NT2/D1 (cell line): Measurements from ENCODE around the gene METTL1.
"Not testable (repeated sequence)": the region's sequence is repeated elsewhere in the genome, so short reads cannot be mapped to it uniquely, and the experiment has no call there.

ENCODE experiments used
- DNase-seq: peaks from one replicate; pipeline ENCODE4 v3.0.0-alpha.2; 2011; ENCODE audit warnings: low read depth, low spot score
- H3K27me3 ChIP-seq: 2 replicates; pipeline ENCODE4 v1.6.0; 2011; ENCODE audit warnings: mild to moderate bottlenecking; ENCODE audit not compliant: insufficient read length, insufficient read depth
- H3K36me3 ChIP-seq: 2 replicates; pipeline ENCODE4 v1.6.1; 2011; ENCODE audit warnings: mild to moderate bottlenecking, low read length, mixed read lengths; ENCODE audit not compliant: insufficient read depth, insufficient read length
- H3K4me1 ChIP-seq: 2 replicates; pipeline ENCODE4 v1.5.1; 2011; ENCODE audit not compliant: insufficient read depth, insufficient read length
- H3K4me3 ChIP-seq: 2 replicates; pipeline ENCODE4 v1.5.1; 2011; ENCODE audit warnings: low read depth; ENCODE audit not compliant: insufficient read length
- H3K9ac ChIP-seq: 2 replicates; pipeline ENCODE4 v1.6.0; 2011; ENCODE audit warnings: low read depth; ENCODE audit not compliant: insufficient read length
- H3K9me3 ChIP-seq: 2 replicates; pipeline ENCODE4 v1.5.1; 2011; ENCODE audit warnings: mild to moderate bottlenecking, low read length; ENCODE audit not compliant: insufficient read depth
- SUZ12 ChIP-seq: IDR thresholded peaks from 2 replicates; pipeline ENCODE4 v1.6.1; 2011; ENCODE audit not compliant: insufficient read length, insufficient read depth; ENCODE audit errors: extremely low read depth
- YY1 ChIP-seq: IDR thresholded peaks from 2 replicates; pipeline ENCODE4 v1.6.1; 2011; ENCODE audit not compliant: insufficient read length, insufficient read depth
- ZNF274 ChIP-seq: IDR thresholded peaks from 2 replicates; pipeline ENCODE4 v1.6.1; 2011; ENCODE audit warnings: mild to moderate bottlenecking, low read depth, low read length

Gene METTL1

DNA sequence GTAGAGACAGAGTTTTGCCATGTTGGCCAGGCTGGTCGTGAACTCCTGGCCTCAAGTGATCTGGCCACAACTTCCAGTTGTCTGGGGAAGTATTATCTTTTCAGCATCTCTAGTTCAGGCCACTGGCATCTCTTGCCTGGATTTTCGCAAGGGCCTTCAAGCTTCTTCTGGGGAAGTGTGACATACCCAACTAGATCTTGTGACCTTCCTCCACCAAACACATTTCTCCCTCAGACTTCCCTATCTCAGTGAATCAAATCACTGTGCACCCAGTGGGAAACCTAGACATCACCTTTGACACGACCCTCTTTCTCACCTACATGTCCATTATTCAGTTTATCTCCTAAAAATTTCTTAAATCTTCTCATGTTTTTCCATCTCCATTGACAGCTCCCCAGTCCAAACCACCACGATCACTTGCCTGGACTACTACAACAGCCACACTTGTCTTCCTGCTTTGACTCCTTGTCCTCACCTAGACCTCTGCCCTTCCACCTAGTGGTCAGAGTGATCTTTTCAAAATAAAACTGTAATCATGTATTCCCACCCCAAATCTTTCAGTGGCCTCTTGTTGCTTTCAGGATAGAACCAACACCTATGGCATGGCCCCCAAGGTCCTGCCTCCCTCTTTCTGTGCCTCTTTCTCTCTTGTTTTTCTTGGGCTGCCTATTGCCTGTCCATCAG is 3.8 kb upstream of the METTL1 start:
- H3K27me3 ChIP-seq, result no peaks in the 10 kb centered on the region
- H3K4me3 ChIP-seq, result no peak overlapping the region
- peaks cover 16% of the 10 kb centered on the region for H3K36me3 ChIP-seq
- TF ChIP-seq SUZ12 (no peak), YY1 (no peak), ZNF274 (no peak)
- DNase-seq, result no peak
- no peaks in the 10 kb centered on the region for H3K4me1 ChIP-seq
- H3K9me3 ChIP-seq, result no peaks in the 10 kb centered on the region
- no peak overlapping the region for H3K9ac ChIP-seq

DNA sequence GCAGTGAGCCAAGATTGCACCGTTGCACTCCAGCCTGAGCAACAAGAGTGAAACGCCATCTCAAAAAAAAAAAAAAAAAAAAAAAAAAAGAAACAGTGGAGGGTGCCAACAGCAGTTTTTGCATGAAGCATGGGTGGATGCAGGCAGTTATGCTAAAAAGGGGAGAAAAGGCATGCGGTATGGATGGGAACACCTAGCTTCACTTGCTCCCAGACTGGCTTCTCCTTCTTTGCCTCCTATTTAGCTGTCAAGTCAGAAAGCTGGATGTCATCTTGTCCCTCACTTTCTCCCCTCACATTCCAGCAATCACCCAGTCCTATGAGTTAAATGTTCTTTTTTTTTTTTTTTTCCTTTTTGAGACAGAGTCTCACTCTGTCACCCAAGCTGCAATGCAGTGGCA is 3.1 kb upstream of the METTL1 start:
- no peaks in the 10 kb centered on the region for H3K9me3 ChIP-seq
- DNase-seq, result no peak

DNA sequence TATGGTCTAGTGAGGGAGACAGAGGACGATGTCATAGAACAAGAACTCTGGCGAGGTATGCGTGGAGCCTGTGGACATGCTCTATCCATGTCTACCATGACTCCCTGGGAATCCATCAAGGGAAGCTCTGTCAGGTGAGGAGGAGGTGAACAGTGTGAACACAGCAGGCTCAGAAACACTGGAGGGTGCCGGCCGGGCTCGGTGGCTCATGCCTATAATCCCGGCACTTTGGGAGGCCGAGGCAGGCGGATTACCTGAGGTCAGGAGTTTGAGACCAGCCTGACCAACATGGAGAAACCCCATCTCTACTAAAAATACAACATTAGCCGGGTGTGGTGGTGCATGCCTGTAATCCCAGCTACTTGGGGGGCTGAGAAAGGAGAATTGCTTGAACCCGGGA is 2.7 kb upstream of the METTL1 start:
- not testable (repeated sequence) for H3K4me1 ChIP-seq, H3K27me3 ChIP-seq, H3K4me3 ChIP-seq, H3K9me3 ChIP-seq, DNase-seq, H3K9ac ChIP-seq
- peaks cover 20% of the 10 kb centered on the region for H3K36me3 ChIP-seq

More for the DNA sequence above, 3.1 kb upstream of the METTL1 start:
- no peak for TF ChIP-seq SUZ12
- no peak for TF ChIP-seq YY1
- TF ChIP-seq ZNF274, result no peak
- Histone ChIP-seq H3K4me3 (no peak overlapping the region), H3K27me3 (no peaks in the 10 kb centered on the region), H3K9ac (no peak overlapping the region), H3K4me1 (no peaks in the 10 kb centered on the region), H3K36me3 (peaks cover 16% of the 10 kb centered on the region)

GRCh38 chr12:57772429-57773322 is 771 bp upstream of the METTL1 start, which contains the start of gene EEF1AKMT3:
TSS of gene EEF1AKMT3 (plus strand) at chr12:57772614. CDS start at chr12:57772725, 111 bp downstream.
- Histone ChIP-seq H3K36me3 (peaks cover 40% of the 10 kb centered on the region), H3K9me3 (no peaks in the 10 kb centered on the region), H3K4me3 (peak within 1 kb of the TSS; percentile 94), H3K4me1 (no peaks in the 10 kb centered on the region), H3K9ac (peak within 1 kb of the TSS; percentile 95), H3K27me3 (no peaks in the 10 kb centered on the region)
- no peak for DNase-seq
- no peak for TF ChIP-seq ZNF274
- TF ChIP-seq YY1, result no peak
- TF ChIP-seq SUZ12, result no peak

GRCh38 chr12:57771236-57771872 is 551 bp downstream of the METTL1 start:
- H3K27me3 ChIP-seq, result peaks cover 6% of the 10 kb centered on the region
- TF ChIP-seq YY1 (no peak), ZNF274 (no peak), SUZ12 (no peak)
- DNase-seq, result peak; percentile 92
- H3K9me3 ChIP-seq, result no peaks in the 10 kb centered on the region
- peaks cover 5% of the 10 kb centered on the region for H3K4me1 ChIP-seq
- H3K4me3 ChIP-seq, result peak overlapping the region; percentile 94
- H3K36me3 ChIP-seq, result peaks cover 42% of the 10 kb centered on the region
- peak overlapping the region; percentile 95 for H3K9ac ChIP-seq

- Histone ChIP-seq H3K4me3 (no peak overlapping the region), H3K4me1 (peaks cover 10% of the 10 kb centered on the region), H3K9ac (peak overlapping the region; percentile 29), H3K27me3 (peaks cover 12% of the 10 kb centered on the region), H3K36me3 (peaks cover 42% of the 10 kb centered on the region), H3K9me3 (no peaks in the 10 kb centered on the region)
- no peak for DNase-seq
- TF ChIP-seq SUZ12 (no peak), ZNF274 (no peak), YY1 (no peak)
These were observed 1.2 kb downstream of the METTL1 start for GRCh38 chr12:57770734-57771133.

DNA sequence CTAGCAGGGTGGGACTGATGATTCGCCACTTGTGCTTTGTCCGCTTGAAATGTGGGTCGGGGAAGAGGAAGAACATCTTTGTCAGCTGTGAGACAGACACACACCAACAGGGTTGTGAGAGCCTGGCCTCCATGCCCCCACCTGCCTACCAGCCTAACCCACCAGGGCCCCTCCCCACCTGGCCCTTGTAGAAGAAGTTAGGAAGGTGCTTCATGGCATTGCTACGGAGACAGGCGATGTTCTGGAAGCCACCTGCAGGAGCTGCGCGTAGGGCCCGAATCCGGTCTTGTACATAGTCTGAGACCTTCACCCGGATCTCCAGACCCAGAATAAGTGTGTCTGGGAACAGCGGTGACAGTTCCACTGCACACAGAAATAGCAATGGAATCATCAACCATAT is 2.3 kb downstream of the METTL1 start:
- peaks cover 38% of the 10 kb centered on the region for H3K36me3 ChIP-seq
- TF ChIP-seq YY1, result no peak
- TF ChIP-seq SUZ12, result no peak
- TF ChIP-seq ZNF274, result no peak
- no peak overlapping the region for H3K9ac ChIP-seq
- H3K4me3 ChIP-seq, result no peak overlapping the region
- no peak for DNase-seq
- H3K9me3 ChIP-seq, result no peaks in the 10 kb centered on the region
- peaks cover 23% of the 10 kb centered on the region for H3K27me3 ChIP-seq
- peaks cover 15% of the 10 kb centered on the region for H3K4me1 ChIP-seq
